ENCODE data around the gene HLA-C. TPM values are rescaled to one million over a fixed set of nuclear protein-coding genes. Genes with fewer than 3 reads are reported as not detected.

Gene HLA-C
- total RNA-seq, 1 experiment from 2014 or later: 149 TPM

DNA sequence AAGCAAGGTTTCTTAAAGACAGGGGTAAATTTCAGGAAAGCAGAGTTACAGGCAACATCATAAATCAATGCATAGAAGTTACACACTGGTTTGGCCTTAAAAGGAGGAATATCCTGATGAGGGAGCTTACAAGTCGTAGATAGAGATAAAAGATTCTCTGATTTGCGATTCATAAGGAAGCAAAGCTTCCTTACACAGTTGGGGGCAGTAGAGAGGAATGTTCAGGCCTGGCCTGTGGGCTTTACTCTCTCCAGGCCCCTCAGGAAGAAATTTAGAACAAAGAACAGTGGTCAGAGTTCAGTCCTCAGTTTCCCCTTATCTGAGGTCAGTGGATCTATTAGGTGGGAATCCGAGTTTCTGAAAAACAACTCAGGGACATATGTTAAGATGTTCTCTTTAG is 19.3 kb downstream of the HLA-C start:
- Mint-ChIP-seq H3K27me3 (ENCODE audit: insufficient read depth, unreplicated experiment) (peaks cover 16% of the 10 kb centered on the region), H3K9me3 (ENCODE audit: unreplicated experiment) (peaks cover 22% of the 10 kb centered on the region), H3K4me3 (ENCODE audit: unreplicated experiment) (no peak overlapping the region), H3K4me1 (ENCODE audit: low read depth, unreplicated experiment) (no peaks in the 10 kb centered on the region), H3K36me3 (ENCODE audit: insufficient read depth, unreplicated experiment) (no peaks in the 10 kb centered on the region), H3K27ac (ENCODE audit: unreplicated experiment) (no peak overlapping the region)
- TF ChIP-seq, protein P1, sequence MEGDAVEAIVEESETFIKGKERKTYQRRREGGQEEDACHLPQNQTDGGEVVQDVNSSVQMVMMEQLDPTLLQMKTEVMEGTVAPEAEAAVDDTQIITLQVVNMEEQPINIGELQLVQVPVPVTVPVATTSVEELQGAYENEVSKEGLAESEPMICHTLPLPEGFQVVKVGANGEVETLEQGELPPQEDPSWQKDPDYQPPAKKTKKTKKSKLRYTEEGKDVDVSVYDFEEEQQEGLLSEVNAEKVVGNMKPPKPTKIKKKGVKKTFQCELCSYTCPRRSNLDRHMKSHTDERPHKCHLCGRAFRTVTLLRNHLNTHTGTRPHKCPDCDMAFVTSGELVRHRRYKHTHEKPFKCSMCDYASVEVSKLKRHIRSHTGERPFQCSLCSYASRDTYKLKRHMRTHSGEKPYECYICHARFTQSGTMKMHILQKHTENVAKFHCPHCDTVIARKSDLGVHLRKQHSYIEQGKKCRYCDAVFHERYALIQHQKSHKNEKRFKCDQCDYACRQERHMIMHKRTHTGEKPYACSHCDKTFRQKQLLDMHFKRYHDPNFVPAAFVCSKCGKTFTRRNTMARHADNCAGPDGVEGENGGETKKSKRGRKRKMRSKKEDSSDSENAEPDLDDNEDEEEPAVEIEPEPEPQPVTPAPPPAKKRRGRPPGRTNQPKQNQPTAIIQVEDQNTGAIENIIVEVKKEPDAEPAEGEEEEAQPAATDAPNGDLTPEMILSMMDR (IDR thresholded peaks at IDR 0.05; ENCODE audit: insufficient read depth in 1 of 2, low read depth in 1 of 2, low read length in 1 of 2, severe bottlenecking in 1 of 2, unreplicated experiment in 1 of 2): no peak
- Histone ChIP-seq H3K36me3 (ENCODE audit: control insufficient read depth, insufficient read depth, low read length) (no peaks in the 10 kb centered on the region), H3K27me3 (replicated peaks; ENCODE audit: control insufficient read depth, insufficient read depth, low read length) (no peaks in the 10 kb centered on the region), H3K9me3 (no peaks in the 10 kb centered on the region), H3K4me1 (no peaks in the 10 kb centered on the region), H3K4me3 (ENCODE audit: low read depth, low read length) (no peak overlapping the region)
- ChIA-PET POLR2A (interaction anchor here (0.6 kb wide), 1 partner anchor 57 kb away, joined by 3 read pairs; no protein-coding TSS in a partner anchor), CTCF (no interaction called here)
- intact Hi-C loops (cut with micrococcal nuclease; ENCODE audit: unreplicated experiment): no loop called here
- DNase-seq: no peak
- no TSS peak for BruUV-seq (replicated peaks)

DNA sequence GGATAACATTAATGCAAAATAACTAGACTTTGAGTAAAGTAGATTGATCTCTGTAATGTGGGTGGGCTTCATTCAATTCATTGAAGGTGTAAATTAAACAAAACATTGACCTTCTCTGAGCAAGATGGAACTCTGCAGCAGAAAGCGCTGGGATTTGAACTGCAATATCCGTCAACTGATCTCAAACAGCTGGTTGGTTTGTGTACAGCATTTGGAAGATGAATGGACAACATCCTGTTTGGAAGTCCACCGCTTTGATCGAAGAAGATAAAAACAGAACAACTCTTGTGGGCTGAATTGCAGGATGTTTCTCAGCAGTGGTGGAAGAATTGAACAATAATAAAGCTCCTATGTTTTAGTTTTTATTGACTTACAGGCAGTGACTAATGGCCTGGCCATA is 20.6 kb downstream of the HLA-C start:
- no peak overlapping the region for H3K4me3 Mint-ChIP-seq (ENCODE audit: unreplicated experiment)
- no peak for DNase-seq
- peaks cover 12% of the 10 kb centered on the region for H3K27me3 Mint-ChIP-seq (ENCODE audit: insufficient read depth, unreplicated experiment)
- Histone ChIP-seq H3K27me3 (replicated peaks; ENCODE audit: control insufficient read depth, insufficient read depth, low read length) (no peaks in the 10 kb centered on the region), H3K36me3 (ENCODE audit: control insufficient read depth, insufficient read depth, low read length) (no peaks in the 10 kb centered on the region), H3K4me3 (ENCODE audit: low read depth, low read length) (no peak overlapping the region), H3K4me1 (no peaks in the 10 kb centered on the region), H3K9me3 (no peaks in the 10 kb centered on the region)
- no TSS peak for BruUV-seq (replicated peaks)
- ChIA-PET CTCF (no interaction called here), POLR2A (no interaction called here)
- H3K4me1 Mint-ChIP-seq (ENCODE audit: low read depth, unreplicated experiment): no peaks in the 10 kb centered on the region
- TF ChIP-seq, protein P1 (IDR thresholded peaks at IDR 0.05; ENCODE audit: insufficient read depth in 1 of 2, low read depth in 1 of 2, low read length in 1 of 2, severe bottlenecking in 1 of 2, unreplicated experiment in 1 of 2): no peak
- intact Hi-C loops (cut with micrococcal nuclease; ENCODE audit: unreplicated experiment): no loop called here
- H3K27ac Mint-ChIP-seq (ENCODE audit: unreplicated experiment): no peak overlapping the region
- no peaks in the 10 kb centered on the region for H3K36me3 Mint-ChIP-seq (ENCODE audit: insufficient read depth, unreplicated experiment)
- H3K9me3 Mint-ChIP-seq (ENCODE audit: unreplicated experiment): peaks cover 23% of the 10 kb centered on the region

DNA sequence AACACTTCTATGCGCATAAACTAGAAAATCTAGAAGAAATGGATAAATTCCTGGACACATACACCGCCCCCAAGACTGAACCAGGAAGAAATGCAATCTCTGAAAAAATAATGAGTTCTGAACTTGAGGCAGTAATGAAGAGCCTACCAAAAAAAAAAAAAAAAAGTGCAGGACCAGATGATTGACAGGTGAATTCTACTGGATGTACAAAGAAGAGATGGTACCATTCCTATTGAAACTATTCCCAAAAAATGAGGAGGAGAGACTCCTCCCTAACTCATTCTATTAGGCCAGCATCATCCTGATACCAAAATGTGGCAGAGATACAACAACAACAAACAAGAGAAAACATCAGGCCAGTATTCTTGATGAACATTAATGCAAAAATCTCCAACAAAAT is 22.7 kb downstream of the HLA-C start:
- CTCF ChIA-PET: no interaction called here

More for the DNA sequence above, 22.7 kb downstream of the HLA-C start:
- H3K4me1 ChIP-seq: no peaks in the 10 kb centered on the region
- H3K4me1 Mint-ChIP-seq (ENCODE audit: low read depth, unreplicated experiment): no peaks in the 10 kb centered on the region
- peaks cover 12% of the 10 kb centered on the region for H3K27me3 Mint-ChIP-seq (ENCODE audit: insufficient read depth, unreplicated experiment)
- POLR2A ChIA-PET: no interaction called here
- TF ChIP-seq, protein P1 (IDR thresholded peaks at IDR 0.05; ENCODE audit: insufficient read depth in 1 of 2, low read depth in 1 of 2, low read length in 1 of 2, severe bottlenecking in 1 of 2, unreplicated experiment in 1 of 2): no peak
- no peak for DNase-seq
- no peaks in the 10 kb centered on the region for H3K27me3 ChIP-seq (replicated peaks; ENCODE audit: control insufficient read depth, insufficient read depth, low read length)
- no peaks in the 10 kb centered on the region for H3K36me3 Mint-ChIP-seq (ENCODE audit: insufficient read depth, unreplicated experiment)
- no peaks in the 10 kb centered on the region for H3K36me3 ChIP-seq (ENCODE audit: control insufficient read depth, insufficient read depth, low read length)
- no TSS peak for BruUV-seq (replicated peaks)
- H3K4me3 Mint-ChIP-seq (ENCODE audit: unreplicated experiment): no peak overlapping the region
- intact Hi-C loops (cut with micrococcal nuclease; ENCODE audit: unreplicated experiment): no loop called here
- no peak overlapping the region for H3K27ac Mint-ChIP-seq (ENCODE audit: unreplicated experiment)
- H3K9me3 Mint-ChIP-seq (ENCODE audit: unreplicated experiment): peaks cover 23% of the 10 kb centered on the region
- H3K9me3 ChIP-seq: no peaks in the 10 kb centered on the region
- H3K4me3 ChIP-seq (ENCODE audit: low read depth, low read length): no peak overlapping the region

All from Caco-2 (cell line).